Endothelial cell (in vitro differentiated cells): ENCODE data around the gene ITIH4. TPM values are rescaled to one million over a fixed set of nuclear protein-coding genes. Genes with fewer than 3 reads are reported as not detected.

Experiments used
- DNase-seq: peaks from one replicate; pipeline ENCODE4 v3.0.0; 2021; ENCODE audit warnings: low spot score
- H3K27ac Mint-ChIP-seq: one replicate; pipeline ENCODE4 v1.8.0; 2021; ENCODE audit warnings: mixed read lengths, inconsistent platforms; ENCODE audit not compliant: unreplicated experiment
- H3K27me3 Mint-ChIP-seq: one replicate; pipeline ENCODE4 v1.8.0; 2021; ENCODE audit warnings: mild to moderate bottlenecking, moderate library complexity, mixed read lengths, inconsistent platforms; ENCODE audit not compliant: unreplicated experiment
- H3K36me3 Mint-ChIP-seq: one replicate; pipeline ENCODE4 v1.8.0; 2021; ENCODE audit warnings: mild to moderate bottlenecking, low read depth, mixed read lengths, inconsistent platforms; ENCODE audit not compliant: unreplicated experiment
- H3K4me1 Mint-ChIP-seq: one replicate; pipeline ENCODE4 v1.8.0; 2021; ENCODE audit warnings: mild to moderate bottlenecking, mixed read lengths, inconsistent platforms; ENCODE audit not compliant: unreplicated experiment
- H3K4me3 Mint-ChIP-seq: one replicate; pipeline ENCODE4 v1.8.0; 2021; ENCODE audit warnings: mild to moderate bottlenecking, mixed read lengths, inconsistent platforms; ENCODE audit not compliant: unreplicated experiment
- H3K9me3 Mint-ChIP-seq: one replicate; pipeline ENCODE4 v1.8.0; 2021; ENCODE audit warnings: mixed read lengths, inconsistent platforms; ENCODE audit not compliant: unreplicated experiment
- total RNA-seq: library from RNA; stranded (reverse); fragmentation: NEBNext Ultra II Directional; extraction: Animal tissue kit (Norgen Biotek cat#: 25700); gene quantifications from one replicate; pipeline ENCODE4 v1.2.1, GENCODE V29; 2021; ENCODE audit not compliant: unreplicated experiment
- TF ChIP-seq, protein P1 (sequence below): fragments of 200-600 bp; sonication (generic); IDR thresholded peaks from one replicate; pipeline ENCODE4 v1.5.0; 2021; ENCODE audit warnings: antibody characterized with exemption; ENCODE audit not compliant: unreplicated experiment

Gene ITIH4
- total RNA-seq, 1 donor from 2014 or later = 8.2 TPM

DNA sequence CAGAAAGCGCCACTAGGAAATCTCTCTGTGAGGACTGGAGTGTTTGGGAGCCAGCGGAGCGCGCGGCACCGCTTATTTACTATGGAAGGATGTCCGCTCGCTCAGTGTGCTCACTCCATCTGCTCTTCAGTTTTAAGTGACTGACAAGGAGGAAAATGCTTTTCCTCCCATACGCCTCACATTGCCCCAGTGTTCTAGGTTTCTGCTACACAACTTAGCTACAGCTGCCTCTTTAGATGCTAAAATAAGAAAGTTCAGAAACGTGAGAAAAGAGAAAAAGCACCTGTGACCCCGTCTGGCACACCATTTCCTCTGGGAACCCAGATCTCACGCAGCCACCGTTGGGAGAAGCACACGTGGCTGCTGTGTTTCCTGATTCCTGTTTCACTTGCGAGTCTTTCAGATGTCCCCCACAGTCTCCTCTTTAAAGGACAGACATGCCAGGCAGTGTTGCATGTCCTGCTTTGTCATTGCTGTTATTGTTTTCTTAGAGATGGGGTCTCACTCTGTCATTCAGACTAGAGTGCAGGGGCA lies 16.0 kb upstream of the ITIH4 start:
- H3K4me3 Mint-ChIP-seq = no peak overlapping the region
- peaks cover 6% of the 10 kb centered on the region for H3K27me3 Mint-ChIP-seq
- TF ChIP-seq, protein P1, sequence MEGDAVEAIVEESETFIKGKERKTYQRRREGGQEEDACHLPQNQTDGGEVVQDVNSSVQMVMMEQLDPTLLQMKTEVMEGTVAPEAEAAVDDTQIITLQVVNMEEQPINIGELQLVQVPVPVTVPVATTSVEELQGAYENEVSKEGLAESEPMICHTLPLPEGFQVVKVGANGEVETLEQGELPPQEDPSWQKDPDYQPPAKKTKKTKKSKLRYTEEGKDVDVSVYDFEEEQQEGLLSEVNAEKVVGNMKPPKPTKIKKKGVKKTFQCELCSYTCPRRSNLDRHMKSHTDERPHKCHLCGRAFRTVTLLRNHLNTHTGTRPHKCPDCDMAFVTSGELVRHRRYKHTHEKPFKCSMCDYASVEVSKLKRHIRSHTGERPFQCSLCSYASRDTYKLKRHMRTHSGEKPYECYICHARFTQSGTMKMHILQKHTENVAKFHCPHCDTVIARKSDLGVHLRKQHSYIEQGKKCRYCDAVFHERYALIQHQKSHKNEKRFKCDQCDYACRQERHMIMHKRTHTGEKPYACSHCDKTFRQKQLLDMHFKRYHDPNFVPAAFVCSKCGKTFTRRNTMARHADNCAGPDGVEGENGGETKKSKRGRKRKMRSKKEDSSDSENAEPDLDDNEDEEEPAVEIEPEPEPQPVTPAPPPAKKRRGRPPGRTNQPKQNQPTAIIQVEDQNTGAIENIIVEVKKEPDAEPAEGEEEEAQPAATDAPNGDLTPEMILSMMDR = no peak
- H3K4me1 Mint-ChIP-seq = peaks cover 5% of the 10 kb centered on the region
- H3K36me3 Mint-ChIP-seq = peaks cover 10% of the 10 kb centered on the region
- no peaks in the 10 kb centered on the region for H3K9me3 Mint-ChIP-seq
- DNase-seq = no peak
- H3K27ac Mint-ChIP-seq = no peak overlapping the region

DNA sequence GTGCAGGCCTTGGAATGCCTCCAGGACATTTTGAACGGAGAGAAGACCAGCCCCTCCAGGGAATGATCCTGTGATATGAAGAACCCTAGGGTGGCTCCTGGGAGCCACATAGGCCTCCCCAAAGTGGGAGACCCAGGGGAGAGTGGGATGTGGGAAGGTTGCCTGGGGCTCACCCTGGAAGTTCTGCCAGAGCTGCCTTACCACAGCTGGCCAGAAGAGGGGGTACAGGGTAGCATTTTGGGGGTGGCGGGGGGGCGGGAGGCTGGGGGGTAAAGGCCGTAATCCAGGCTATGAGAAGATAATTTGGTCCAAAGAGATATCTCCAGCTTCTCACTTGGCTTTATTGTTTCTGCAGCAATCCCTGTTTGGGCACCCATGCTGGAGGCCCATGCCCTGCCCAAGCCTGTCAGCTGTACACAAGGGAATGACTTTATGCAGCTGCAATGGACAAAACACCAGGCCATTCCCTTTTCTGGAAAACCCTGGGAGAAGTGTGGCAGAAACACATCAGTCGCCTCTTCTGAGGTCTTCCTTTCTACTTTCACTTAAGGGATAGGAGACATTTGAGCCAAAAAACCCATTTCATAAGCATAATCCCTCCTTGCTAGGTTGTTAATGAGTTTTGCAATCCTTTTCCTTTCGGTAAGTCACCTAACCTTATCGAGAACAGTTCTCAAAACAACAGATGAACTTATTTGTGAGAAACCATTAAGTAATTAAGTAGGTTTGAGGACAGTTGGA lies 15.4 kb upstream of the ITIH4 start:
- Mint-ChIP-seq H3K27ac (peak overlapping the region; percentile 4), H3K27me3 (peaks cover 6% of the 10 kb centered on the region), H3K36me3 (peaks cover 13% of the 10 kb centered on the region), H3K4me1 (peaks cover 5% of the 10 kb centered on the region), H3K9me3 (no peaks in the 10 kb centered on the region), H3K4me3 (no peak overlapping the region)
- DNase-seq = no peak
- TF ChIP-seq, protein P1 = peak; percentile 57

DNA sequence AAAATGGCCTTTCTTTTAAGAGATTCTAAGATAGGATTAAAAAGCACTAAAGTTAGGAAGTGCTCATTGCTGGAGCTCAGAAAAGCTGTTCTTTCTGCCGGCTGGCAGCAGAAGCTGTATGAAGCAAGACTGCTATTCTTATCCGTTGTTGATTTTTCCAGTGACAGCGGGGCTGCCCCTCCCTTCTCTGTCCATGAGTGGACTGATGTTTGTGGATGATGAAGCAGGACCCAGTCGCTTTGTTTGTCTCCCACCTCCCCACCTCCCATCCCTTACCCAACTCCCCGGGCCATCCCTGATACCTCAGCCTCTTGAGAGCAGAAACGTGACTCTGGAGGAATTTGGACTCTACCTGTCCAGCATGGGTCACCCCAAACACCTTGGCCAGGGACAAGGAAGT lies 14.7 kb upstream of the ITIH4 start:
- peaks cover 16% of the 10 kb centered on the region for H3K36me3 Mint-ChIP-seq
- peaks cover 6% of the 10 kb centered on the region for H3K27me3 Mint-ChIP-seq
- peaks cover 5% of the 10 kb centered on the region for H3K4me1 Mint-ChIP-seq
- H3K9me3 Mint-ChIP-seq = no peaks in the 10 kb centered on the region
- no peak overlapping the region for H3K4me3 Mint-ChIP-seq
- no peak overlapping the region for H3K27ac Mint-ChIP-seq
- DNase-seq = no peak
- TF ChIP-seq, protein P1 = no peak

DNA sequence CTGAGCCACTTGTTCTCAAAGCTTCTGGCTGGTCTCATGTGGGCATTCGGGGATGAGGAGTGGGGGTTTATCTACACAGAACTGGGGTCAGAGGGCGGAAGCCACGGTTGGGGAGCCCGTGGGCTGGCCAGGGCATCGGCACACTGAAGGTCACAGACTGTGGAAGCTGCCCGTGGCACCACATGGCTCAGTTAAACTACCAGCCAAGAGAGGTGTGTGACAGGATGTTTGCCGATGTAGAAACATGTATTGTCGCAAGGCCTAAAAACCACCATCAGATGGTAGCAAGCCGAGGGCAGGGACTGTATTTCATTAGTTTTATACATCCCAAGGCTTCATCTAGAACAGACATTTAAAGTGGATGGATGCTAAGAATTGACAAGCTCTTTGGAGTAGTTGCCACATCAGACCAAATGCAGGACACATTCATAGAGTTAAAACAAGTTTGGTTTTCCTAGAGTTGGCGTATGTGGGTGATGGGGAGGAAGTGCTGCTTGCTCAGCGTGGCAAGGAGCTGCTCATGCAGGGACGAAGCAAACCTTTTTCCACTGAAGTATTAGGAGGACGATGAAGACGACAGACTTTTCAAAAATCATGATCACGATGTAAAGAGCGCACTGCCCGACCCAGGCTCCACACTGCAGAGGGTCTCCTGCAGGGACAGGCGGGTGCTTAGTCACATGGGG lies 14.0 kb upstream of the ITIH4 start:
- peaks cover 5% of the 10 kb centered on the region for H3K4me1 Mint-ChIP-seq
- peaks cover 6% of the 10 kb centered on the region for H3K27me3 Mint-ChIP-seq
- no peak overlapping the region for H3K4me3 Mint-ChIP-seq
- no peaks in the 10 kb centered on the region for H3K9me3 Mint-ChIP-seq
- H3K27ac Mint-ChIP-seq = no peak overlapping the region
- peaks cover 18% of the 10 kb centered on the region for H3K36me3 Mint-ChIP-seq
- TF ChIP-seq, protein P1 = no peak
- no peak for DNase-seq

DNA sequence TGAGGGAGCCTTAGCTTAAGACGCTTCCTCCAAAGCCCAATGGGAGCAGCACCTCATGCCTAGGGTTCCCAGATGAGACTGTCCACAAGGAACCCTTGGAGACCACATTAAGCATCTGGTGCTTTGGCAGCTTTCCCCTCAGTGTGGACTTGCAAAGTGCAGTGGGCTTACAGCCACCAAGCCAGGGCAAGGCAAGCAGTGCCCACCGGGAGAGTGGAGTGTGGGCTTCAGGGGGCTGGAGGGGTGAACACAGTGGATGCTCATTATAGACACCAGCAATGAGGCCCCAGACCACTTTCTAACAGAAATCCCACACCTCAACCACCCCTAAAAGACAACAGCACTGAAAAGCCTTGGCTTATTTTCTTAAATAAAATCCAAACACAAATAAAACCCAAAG lies 13.4 kb upstream of the ITIH4 start:
- no peak for DNase-seq
- peaks cover 6% of the 10 kb centered on the region for H3K27me3 Mint-ChIP-seq
- H3K9me3 Mint-ChIP-seq = no peaks in the 10 kb centered on the region
- no peak overlapping the region for H3K4me3 Mint-ChIP-seq
- H3K4me1 Mint-ChIP-seq = peaks cover 5% of the 10 kb centered on the region
- TF ChIP-seq, protein P1 = no peak
- peaks cover 18% of the 10 kb centered on the region for H3K36me3 Mint-ChIP-seq
- H3K27ac Mint-ChIP-seq = no peak overlapping the region
